Measurements from ENCODE around the gene DVL2. TPM values are rescaled to one million over a fixed set of nuclear protein-coding genes. Genes with fewer than 3 reads are reported as not detected.

The DVL2 gene
- total and polyA plus RNA-seq, 4 donors: 3.4 to 24.5 (median 11.3) TPM

- Histone ChIP-seq H3K4me3 (ENCODE audit: low read depth in 1 of 3, low read length in 3 of 3) (peak overlapping the region in 1 of 3 donors; percentile 63), H3K4me1 (ENCODE audit: control insufficient read depth in 4 of 4, insufficient read depth in 4 of 4, low read length in 3 of 4) (peaks cover 13 to 49% (median 27%) of the 10 kb centered on the region in 4 donors), H3K9ac (ENCODE audit: low read depth in 1 of 2, low read length in 2 of 2) (no peak overlapping the region), H3K27me3 (ENCODE audit: control insufficient read depth in 4 of 4, insufficient read depth in 4 of 4, low read length in 3 of 4) (no peaks in the 10 kb centered on the region), H3K27ac (ENCODE audit: low read depth in 1 of 2, low read length in 2 of 2) (no peak overlapping the region), H3K9me3 (ENCODE audit: control insufficient read depth in 4 of 4, low read length in 3 of 4) (no peaks in the 10 kb centered on the region), H3K36me3 (ENCODE audit: control insufficient read depth in 4 of 4, insufficient read depth in 3 of 4, low read depth in 1 of 4, low read length in 3 of 4) (no peaks in the 10 kb centered on the region)
- peak; percentile 43 for DNase-seq (ENCODE audit: low spot score)
- TF ChIP-seq GABPA (IDR thresholded peaks at IDR 0.05 in 1 of 2, conservative IDR thresholded peaks at IDR 0.05 in 1 of 2) (no peak), HNF4A (conservative IDR thresholded peaks at IDR 0.05) (no peak), NR2F2 (IDR thresholded peaks at IDR 0.05) (no peak), ZBTB33 (IDR thresholded peaks at IDR 0.05) (no peak), ATF3 (IDR thresholded peaks at IDR 0.05) (no peak), JUND (IDR thresholded peaks at IDR 0.05) (no peak), REST (IDR thresholded peaks at IDR 0.05) (no peak), MAX (IDR thresholded peaks at IDR 0.05) (no peak), FOXA1 (IDR thresholded peaks at IDR 0.05) (no peak), HNF4G (IDR thresholded peaks at IDR 0.05) (no peak), SP1 (IDR thresholded peaks at IDR 0.05) (no peak)
- WGBS: 12% methylated on average over 26 of the region's 26 CpGs
Measured at GRCh38 chr17:7262935-7263800, 28.9 kb upstream of the DVL2 start.

- WGBS: 13% methylated on average over 64 of the region's 64 CpGs
- no peaks in the 10 kb centered on the region for H3K27me3 ChIP-seq (ENCODE audit: control insufficient read depth in 4 of 4, insufficient read depth in 4 of 4, low read length in 3 of 4)
- DNase-seq (ENCODE audit: low spot score): peak; percentile 33
- H3K4me3 ChIP-seq (ENCODE audit: low read depth in 1 of 3, low read length in 3 of 3): peak within 1 kb of the TSS; percentile 63 to 68 (median 65)
- no peaks in the 10 kb centered on the region for H3K9me3 ChIP-seq (ENCODE audit: control insufficient read depth in 4 of 4, low read length in 3 of 4)
- H3K4me1 ChIP-seq (ENCODE audit: control insufficient read depth in 4 of 4, insufficient read depth in 4 of 4, low read length in 3 of 4): peaks cover 13 to 53% (median 31%) of the 10 kb centered on the region in 4 donors
- TF ChIP-seq GABPA (IDR thresholded peaks at IDR 0.05 in 1 of 2, conservative IDR thresholded peaks at IDR 0.05 in 1 of 2) (peak in 1 of 2 donors; percentile 15), RXRA (IDR thresholded peaks at IDR 0.05) (no peak), ZBTB33 (IDR thresholded peaks at IDR 0.05) (no peak), YY1 (IDR thresholded peaks at IDR 0.05) (no peak), MAX (IDR thresholded peaks at IDR 0.05) (no peak)
- no peaks in the 10 kb centered on the region for H3K36me3 ChIP-seq (ENCODE audit: control insufficient read depth in 4 of 4, insufficient read depth in 3 of 4, low read depth in 1 of 4, low read length in 3 of 4)
- H3K27ac ChIP-seq (ENCODE audit: low read depth in 1 of 2, low read length in 2 of 2): peak within 1 kb of the TSS; percentile 83 to 87
- peak within 1 kb of the TSS in 1 of 2 donors; percentile 46 for H3K9ac ChIP-seq (ENCODE audit: low read depth in 1 of 2, low read length in 2 of 2)
Measured at GRCh38 chr17:7262192-7262934, 28.0 kb upstream of the DVL2 start, which contains the start of gene CLDN7. CLDN7 (minus strand) TSS chr17:7262478; CDS start chr17:7262043, 435 bp downstream.
